Heart right ventricle (tissue), 16 donors: ENCODE data around the gene NDUFB6. TPM values are rescaled to one million over a fixed set of nuclear protein-coding genes. Genes with fewer than 3 reads are reported as not detected.
A peak's percentile ranks its signal among the peaks of the same experiment; 100 is the strongest.

ENCODE experiments used
- ATAC-seq, 8 donors: fragments of 200-7000 bp; cut with Tn5 transposase; one replicate each; pipeline ENCODE4 v1.9.1; 2020; ENCODE audit warnings: mild to moderate bottlenecking in 8 of 8, moderate library complexity in 8 of 8, moderate number of reproducible peaks in 1 of 8
- DNase-seq, 2 donors: peaks; one replicate each; pipeline ENCODE4 v3.0.0-alpha.2; 2020
- H3K27ac ChIP-seq, 10 donors: fragments of 200-600 bp; sonication (generic) in 2 of 10; one replicate each; pipeline versions ENCODE4 v1.5.0 to v1.8.0; 2020 to 2022; ENCODE audit warnings: mild to moderate bottlenecking in 3 of 10
- H3K27me3 ChIP-seq, 7 donors: fragments of 200-600 bp; one replicate each; pipeline ENCODE4 v1.8.0; 2021 to 2022; ENCODE audit warnings: mild to moderate bottlenecking in 2 of 7
- H3K36me3 ChIP-seq, 9 donors: fragments of 200-600 bp; sonication (generic) in 1 of 9; one replicate each; pipeline versions ENCODE4 v1.5.0 to v1.8.0; 2020 to 2022; ENCODE audit warnings: mild to moderate bottlenecking in 2 of 9
- H3K4me1 ChIP-seq, 9 donors: fragments of 200-600 bp; sonication (generic) in 1 of 9; one replicate each; pipeline versions ENCODE4 v1.5.0 to v1.8.0; 2020 to 2022; ENCODE audit warnings: mild to moderate bottlenecking in 4 of 9
- H3K4me3 ChIP-seq, 10 donors: fragments of 200-600 bp; sonication (generic) in 2 of 10; one replicate each; pipeline versions ENCODE4 v1.5.0 to v1.8.0; 2020 to 2022; ENCODE audit warnings: mild to moderate bottlenecking in 7 of 10, moderate library complexity in 2 of 10
- H3K9me3 ChIP-seq, 11 donors: fragments of 200-600 bp in 10 of 11; sonication (generic) in 2 of 11; one replicate each; pipeline versions ENCODE4 v1.5.0 to v1.8.0; 2013 to 2022; ENCODE audit warnings: mild to moderate bottlenecking in 2 of 11, control low read depth in 1 of 11, moderate library complexity in 1 of 11
- CTCF ChIP-seq, 9 donors: fragments of 200-600 bp; sonication (generic) in 2 of 9; IDR thresholded peaks; one replicate each; pipeline versions ENCODE4 v1.5.0 to v1.8.0; 2021 to 2022; ENCODE audit warnings: antibody characterized with exemption in 9 of 9, mild to moderate bottlenecking in 5 of 9, moderate library complexity in 1 of 9
- WGBS, 2 donors: extraction: QIAGEN DNeasy Blood & Tissue Kit; methylation state at CpG; one replicate each; pipeline ENCODE4 v1.1.7; 2013; ENCODE audit warnings: inconsistent platforms in 1 of 2; 5-methylcytosine and 5-hydroxymethylcytosine counted together
- intact Hi-C, 10 donors: fragments of 100-400 bp; cut with DNase I; formaldehyde crosslinking; loops; one replicate each; pipeline versions ENCODE4 v1.11.1 to v1.14.2; 2022
- polyA plus RNA-seq, 2 donors: library from polyadenylated mRNA; stranded (reverse); fragments of 200-250 nt; gene quantifications; one replicate each; pipeline ENCODE4 v1.2.3, GENCODE V29; 2013
- total RNA-seq, 10 donors: library from RNA; stranded (reverse); fragmentation: NEBNext Ultra II Directional in 3 of 10; extraction: Animal tissue kit (Norgen Biotek cat#: 25700) in 3 of 10; gene quantifications; one replicate each; pipeline versions ENCODE4 v1.2.1 to v1.2.4, GENCODE V29; 2021 to 2023
- donor health status: Arrhythmogenic right ventricular cardiomyopathy.
- donor health status: ischemic (EF 13 %, LVEDD 7.1; RV severe dilation, severe dysfunction).
- donor health status: healthy with polysubstance abuse.
- donor health status: DM: no; HTN: yes; CAD: no.
- donor health status: DM: no; HTN: no; CAD: no.
- donor health status: ischemic (EF 25% LVEDD 6.9; RV normal size, moderate dysfunction).
- donor health status: ischemic (EF 25% LVEDD 5.7; RV mildly dilated, moderate dysfunction).
- donor health status: healthy.
- donor health status: DM: yes; HTN: yes; CAD: no.
- donor health status: Ischemic cardiomyopathy.
- donor health status: ischemic (EF 35%, LVEDD 5.7; RV mildly dilated, moderate dysfunction).
- donor health status: nonischemic (EF 11% LVEDD 7.7; RV severe dilation, severe dysfunction).
- donor health status: DM: yes; HTN: yes; CAD: no.
- donor health status: PGD.
- donor health status: ischemic (EF 29% LVEDD 5.4; RV normal size, mild dysfunction).
- donor health status: nonischemic (EF 23%, LVEDD 6.1; RV moderate dilation, normal function).

Gene NDUFB6
- total and polyA plus RNA-seq, 12 donors: 52.2 to 186 (median 131) TPM

- Histone ChIP-seq H3K36me3 (peaks cover 0 to 27% (median 0%) of the 10 kb centered on the region in 9 donors), H3K4me1 (peaks cover 0 to 26% (median 16%) of the 10 kb centered on the region in 9 donors), H3K9me3 (no peaks in the 10 kb centered on the region), H3K27ac (peak overlapping the region in 5 of 10 donors; percentile 10 to 52 (median 23)), H3K4me3 (no peak overlapping the region), H3K27me3 (no peaks in the 10 kb centered on the region)
- no peak for TF ChIP-seq CTCF (IDR thresholded peaks at IDR 0.05)
- no peak for DNase-seq
- 52 to 60% methylated on average over 3 of the region's 3 CpGs for WGBS, 2 donors
- no peak for ATAC-seq
- intact Hi-C loops: no loop called here
Measured at GRCh38 chr9:32558408-32558934, 14.5 kb downstream of the NDUFB6 start.

GRCh38 chr9:32554591-32554990 lies 18.4 kb downstream of the NDUFB6 start:
- peaks cover 0 to 23% (median 0%) of the 10 kb centered on the region in 9 donors for H3K36me3 ChIP-seq
- no peak for TF ChIP-seq CTCF (IDR thresholded peaks at IDR 0.05)
- peaks cover 0 to 40% (median 32%) of the 10 kb centered on the region in 9 donors for H3K4me1 ChIP-seq
- ATAC-seq (no peak), DNase-seq (no peak)
- H3K27me3 ChIP-seq: no peaks in the 10 kb centered on the region
- H3K4me3 ChIP-seq: no peak overlapping the region
- intact Hi-C loops: no loop called here
- no peaks in the 10 kb centered on the region for H3K9me3 ChIP-seq
- H3K27ac ChIP-seq: no peak overlapping the region

GRCh38 chr9:32554107-32554506 lies 18.9 kb downstream of the NDUFB6 start:
- no peak for ATAC-seq
- DNase-seq: no peak
- H3K36me3 ChIP-seq: peaks cover 0 to 23% (median 0%) of the 10 kb centered on the region in 9 donors
- no peak for TF ChIP-seq CTCF (IDR thresholded peaks at IDR 0.05)
- intact Hi-C loops: no loop called here
- no peaks in the 10 kb centered on the region for H3K27me3 ChIP-seq
- WGBS, 2 donors: 83 to 87% methylated on average over 2 of the region's 2 CpGs
- H3K4me1 ChIP-seq: peaks cover 0 to 41% (median 32%) of the 10 kb centered on the region in 9 donors
- H3K9me3 ChIP-seq: no peaks in the 10 kb centered on the region
- no peak overlapping the region for H3K27ac ChIP-seq
- no peak overlapping the region for H3K4me3 ChIP-seq

- TF ChIP-seq CTCF (IDR thresholded peaks at IDR 0.05): no peak
- WGBS, 2 donors: 0 to 1% methylated on average over 46 of the region's 46 CpGs
- Histone ChIP-seq H3K27me3 (no peaks in the 10 kb centered on the region), H3K4me3 (peak within 1 kb of the TSS; percentile 55 to 96 (median 82)), H3K4me1 (peaks cover 0 to 38% (median 25%) of the 10 kb centered on the region in 9 donors), H3K27ac (peak within 1 kb of the TSS; percentile 90 to 98 (median 96)), H3K36me3 (peaks cover 0 to 27% (median 0%) of the 10 kb centered on the region in 9 donors), H3K9me3 (no peaks in the 10 kb centered on the region)
- intact Hi-C loops: loop anchor here in 1 of 10 donors (1.0 kb wide), 1 partner anchor 20 kb away; no protein-coding TSS in a partner anchor
- DNase-seq (peak; percentile 90 to 91), ATAC-seq (peak; percentile 93 to 97 (median 95))
Measured at GRCh38 chr9:32552172-32552872, 20.6 kb downstream of the NDUFB6 start, which contains the start of the genes SMIM27 and TOPORS. Gene SMIM27, plus strand, starts transcription at chr9:32552327. Its CDS starts 108 bp downstream, at chr9:32552435. Gene TOPORS, minus strand, starts transcription at chr9:32552586. Its CDS starts 150 bp downstream, at chr9:32552436.
